IMR-90 (cell line): ENCODE data around the gene CD38. TPM values are rescaled to one million over a fixed set of nuclear protein-coding genes. Genes with fewer than 3 reads are reported as not detected.
A peak's percentile ranks its signal among the peaks of the same experiment; 100 is the strongest.

Experiments used
- ATAC-seq: fragments of 200-7000 bp; cut with Tn5 transposase; 2 replicates; pipeline ENCODE4 v1.9.1; 2020; ENCODE audit warnings: low read depth, mild to moderate bottlenecking, moderate library complexity
- BruUV-seq: library from RNA; stranded (reverse); fragments of 400-500 nt; replicated peaks from 2 replicates; lab custom pipeline; 2021; lab: Mats Ljungman, UMichigan
- CTCF ChIA-PET: fragments of 300-600 bp; formaldehyde crosslinking; extraction: SDS; loops from one replicate; lab custom pipeline; 2021; ENCODE audit warnings: antibody characterized with exemption; lab: Yijun Ruan, JAX
- POLR2A ChIA-PET: fragments of 300-600 bp; sonication (Branson Sonifier 250); formaldehyde crosslinking; loops from one replicate; lab custom pipeline; 2022; ENCODE audit warnings: antibody characterized with exemption; ENCODE audit not compliant: unreplicated experiment; lab: Charles Lee
- DNase-seq: peaks from one replicate; pipeline ENCODE4 v3.0.0; 2013
- H2AFZ ChIP-seq: replicated peaks from 2 replicates; pipeline ENCODE3; 2013; ENCODE audit warnings: low read length, mild to moderate bottlenecking; ENCODE audit not compliant: poor library complexity
- H2AK5ac ChIP-seq: 2 replicates; pipeline ENCODE4 v1.6.1; 2013; ENCODE audit warnings: low read depth, low read length, inconsistent platforms
- H2AK9ac ChIP-seq: replicated peaks from 2 replicates; pipeline ENCODE3; 2013; ENCODE audit warnings: mild to moderate bottlenecking, low read depth, low read length, moderate library complexity; ENCODE audit not compliant: poor library complexity
- H2BK120ac ChIP-seq: 2 replicates; pipeline ENCODE4 v1.6.1; 2013; ENCODE audit warnings: low read depth, low read length, inconsistent platforms
- H2BK15ac ChIP-seq: 3 replicates; pipeline ENCODE4 v1.6.1; 2013; ENCODE audit warnings: low read depth, low read length, inconsistent platforms
- H2BK20ac ChIP-seq: 2 replicates; pipeline ENCODE4 v1.6.1; 2013; ENCODE audit warnings: low read depth, mild to moderate bottlenecking, inconsistent platforms, low read length, moderate library complexity
- H2BK5ac ChIP-seq: 2 replicates; pipeline ENCODE4 v1.6.1; 2013; ENCODE audit warnings: mild to moderate bottlenecking, low read depth, low read length, inconsistent platforms; ENCODE audit not compliant: poor library complexity, severe bottlenecking
- H3K14ac ChIP-seq: replicated peaks from 2 replicates; pipeline ENCODE4 v1.6.1; 2013; ENCODE audit warnings: low read depth, low read length, inconsistent platforms
- H3K18ac ChIP-seq: 2 replicates; pipeline ENCODE4 v1.6.1; 2013; ENCODE audit warnings: low read depth, low read length, control low read depth
- H3K23ac ChIP-seq: 2 replicates; pipeline ENCODE4 v1.6.1; 2013; ENCODE audit warnings: low read depth, low read length, inconsistent platforms
- H3K27ac ChIP-seq: 2 replicates; pipeline ENCODE4 v1.5.1; 2013; ENCODE audit warnings: mild to moderate bottlenecking, control low read depth, low read length; ENCODE audit not compliant: insufficient read depth
- H3K27me3 ChIP-seq: 2 replicates; pipeline ENCODE4 v1.6.1; 2013; ENCODE audit warnings: low read length; ENCODE audit not compliant: control insufficient read depth, insufficient read depth
- H3K36me3 ChIP-seq: 2 replicates; pipeline ENCODE4 v1.6.1; 2013; ENCODE audit warnings: low read length, mixed read lengths; ENCODE audit not compliant: control insufficient read depth, insufficient read depth
- H3K4ac ChIP-seq: 2 replicates; pipeline ENCODE4 v1.6.1; 2013; ENCODE audit warnings: low read depth, low read length, inconsistent platforms
- H3K4me1 ChIP-seq: 2 replicates; pipeline ENCODE4 v1.6.1; 2013; ENCODE audit warnings: low read length, mixed read lengths; ENCODE audit not compliant: control insufficient read depth, insufficient read depth
- H3K4me2 ChIP-seq: 2 replicates; pipeline ENCODE4 v1.6.1; 2013; ENCODE audit warnings: low read depth, mild to moderate bottlenecking, control low read depth, low read length, moderate library complexity
- H3K4me3 ChIP-seq: 2 replicates; pipeline ENCODE4 v1.5.1; 2013; ENCODE audit warnings: low read depth, mild to moderate bottlenecking, control low read depth, low read length, moderate library complexity; ENCODE audit not compliant: insufficient read depth
- H3K56ac ChIP-seq: 2 replicates; pipeline ENCODE4 v1.6.1; 2013; ENCODE audit warnings: low read length, inconsistent platforms; ENCODE audit not compliant: insufficient read depth; ENCODE audit errors: extremely low read depth
- H3K79me1 ChIP-seq, 2 experiments: 2 replicates each; pipeline ENCODE4 v1.6.1; 2013; ENCODE audit warnings: low read length in 2 of 2, inconsistent platforms in 1 of 2, low read depth in 1 of 2
- H3K9ac ChIP-seq: 2 replicates; pipeline ENCODE4 v1.6.1; 2013; ENCODE audit warnings: low read depth, low read length, control low read depth
- H3K9me1 ChIP-seq: 2 replicates; pipeline ENCODE4 v1.6.1; 2013; ENCODE audit warnings: low read length, inconsistent platforms; ENCODE audit not compliant: insufficient read depth
- H3K9me3 ChIP-seq: 2 replicates; pipeline ENCODE4 v1.6.1; 2013; ENCODE audit warnings: low read length; ENCODE audit not compliant: control insufficient read depth, insufficient read depth
- H4K20me1 ChIP-seq: 2 replicates; pipeline ENCODE4 v1.6.1; 2013; ENCODE audit warnings: low read length, inconsistent platforms; ENCODE audit not compliant: insufficient read depth
- H4K5ac ChIP-seq: 2 replicates; pipeline ENCODE4 v1.6.1; 2013; ENCODE audit warnings: mild to moderate bottlenecking, low read depth, low read length, control low read depth
- H4K8ac ChIP-seq, 2 experiments: 2 replicates each; pipeline ENCODE4 v1.6.1; 2013; ENCODE audit warnings: low read depth in 2 of 2, low read length in 2 of 2, control low read depth in 1 of 2, inconsistent platforms in 1 of 2
- H4K91ac ChIP-seq: 2 replicates; pipeline ENCODE4 v1.6.1; 2013; ENCODE audit warnings: low read depth, low read length, inconsistent platforms; ENCODE audit not compliant: insufficient read depth
- CTCF ChIP-seq: conservative IDR thresholded peaks from 2 replicates; pipeline ENCODE4 v1.5.1; 2012; ENCODE audit warnings: mild to moderate bottlenecking, low read depth, low read length, improper control_type of control experiment
- MXI1 ChIP-seq: IDR thresholded peaks from 2 replicates; pipeline ENCODE4 v1.6.1; 2012; ENCODE audit warnings: low read depth, mild to moderate bottlenecking, low read length, moderate library complexity, borderline replicate concordance
- RAD21 ChIP-seq: IDR thresholded peaks from 2 replicates; pipeline ENCODE4 v1.6.1; 2012; ENCODE audit warnings: low read length, improper control_type of control experiment
- RCOR1 ChIP-seq: IDR thresholded peaks from 2 replicates; pipeline ENCODE4 v1.6.1; 2012; ENCODE audit warnings: mild to moderate bottlenecking, low read length, improper control_type of control experiment; ENCODE audit not compliant: insufficient replicate concordance
- SMC3 ChIP-seq: fragments of 150-350 bp; IDR thresholded peaks from 2 replicates; pipeline ENCODE4 v1.6.1; 2016; ENCODE audit warnings: low read depth, mild to moderate bottlenecking, antibody characterized with exemption, low read length, moderate library complexity
- WGBS, 2 experiments: methylation state at CpG; one replicate each; pipeline versions ENCODE4 v1.1.5 to v1.1.7; 2013; ENCODE audit warnings: missing lambda C conversion rate in 2 of 2; ENCODE audit not compliant: insufficient read length in 1 of 2; ENCODE audit errors: extremely low coverage in 2 of 2; 5-methylcytosine and 5-hydroxymethylcytosine counted together
- dilution Hi-C: fragments of 300-500 bp; cut with HindIII; formaldehyde crosslinking; loops from one replicate; pipeline ENCODE4 v1.14.3; 2018; ENCODE audit warnings: low sequenced_read_pairs; ENCODE audit not compliant: unreplicated experiment
- in situ Hi-C: fragments of 300-500 bp; cut with MboI; formaldehyde crosslinking; loops from 3 replicates; pipeline ENCODE4 v1.14.3; 2019; ENCODE audit warnings: low sequenced_read_pairs, inconsistent platforms, mixed read lengths
- intact Hi-C: fragments of 100-400 bp; cut with micrococcal nuclease; formaldehyde crosslinking; loops from 2 replicates; pipeline ENCODE4 v1.10.0; 2022
- polyA plus RNA-seq, 3 experiments: library from polyadenylated mRNA; depleted of rRNA; stranded (reverse); fragments of >200 nt; gene quantifications; 2 replicates each; pipeline ENCODE4 v1.2.3, GENCODE V29; 2012; ENCODE audit warnings: low replicate concordance in 1 of 3
- total RNA-seq: library from RNA; depleted of rRNA; stranded (reverse); fragments of >200 nt; gene quantifications from 2 replicates; pipeline ENCODE4 v1.2.3, GENCODE V29; 2012

Gene CD38
- total and polyA plus RNA-seq, 2 of the 4 experiments (the other 2 are of a cell fraction): not detected

- H3K56ac ChIP-seq: no peak overlapping the region
- no peaks in the 10 kb centered on the region for H3K4me1 ChIP-seq
- POLR2A ChIA-PET: interaction anchor here (0.6 kb wide), 1 partner anchor 200 kb away, joined by 4 read pairs; no protein-coding TSS in a partner anchor
- intact Hi-C loops (loop anchor here (1.0 to 10.0 kb wide), 7 partner anchors 76 to 459 kb away; no protein-coding TSS in a partner anchor), in situ Hi-C loops (loop anchor here (5.0 to 10.0 kb wide), 3 partner anchors 151 to 331 kb away; no protein-coding TSS in a partner anchor), dilution Hi-C loops (no loop called here)
- H2BK15ac ChIP-seq: no peak overlapping the region
- H3K4me2 ChIP-seq: no peak overlapping the region
- H3K14ac ChIP-seq: no peak overlapping the region
- H4K8ac ChIP-seq: no peak overlapping the region
- no peak overlapping the region for H2AFZ ChIP-seq
- BruUV-seq: no TSS peak
- peaks cover 1% of the 10 kb centered on the region; the same call in 1 of the 2 replicates for H3K9me3 ChIP-seq
- H4K91ac ChIP-seq: no peak overlapping the region
- no peak overlapping the region for H3K4me3 ChIP-seq
- no peak overlapping the region for H3K23ac ChIP-seq
- CTCF ChIA-PET: interaction anchor here (0.6 to 4.0 kb wide), 17 partner anchors 23 to 460 kb away, joined by 3 to 25 read pairs (median 5); no protein-coding TSS in a partner anchor
- H3K4ac ChIP-seq: no peak overlapping the region
- H2BK120ac ChIP-seq: no peak overlapping the region
- H3K9ac ChIP-seq: no peak overlapping the region
- H4K20me1 ChIP-seq: no peaks in the 10 kb centered on the region
- ATAC-seq (peak; percentile 84), DNase-seq (peak; percentile 63)
- TF ChIP-seq RCOR1: no peak
- peak; percentile 79 for TF ChIP-seq SMC3
- TF ChIP-seq RAD21: peak; percentile 84
- no peak for TF ChIP-seq MXI1
- peak; percentile 83 for TF ChIP-seq CTCF
- peaks cover 27% of the 10 kb centered on the region for H3K27me3 ChIP-seq
- H2AK5ac ChIP-seq: no peak overlapping the region
- H2BK5ac ChIP-seq: no peak overlapping the region
- no peak overlapping the region for H4K5ac ChIP-seq
- no peaks in the 10 kb centered on the region for H3K36me3 ChIP-seq
- no peaks in the 10 kb centered on the region for H3K79me1 ChIP-seq
- no peak overlapping the region for H3K18ac ChIP-seq
- H3K27ac ChIP-seq: no peak overlapping the region
- WGBS, 2 experiments: 0% methylated on average over 1 of the region's 5 CpGs; no CpG with 5 or more reads in 1 of the 2 experiments
- no peak overlapping the region for H2AK9ac ChIP-seq
- H3K9me1 ChIP-seq: no peaks in the 10 kb centered on the region
- no peak overlapping the region for H2BK20ac ChIP-seq
Observed at GRCh38 chr4:15805583-15806517, 27.7 kb downstream of the CD38 start.
